DMS53 treated with DMSO at 0.1 percent for 48 hours (cell line): ENCODE measurements around the gene MCL1.

Experiments
- DNase-seq: peaks from one replicate; lab custom pipeline; 2025; ENCODE audit not compliant: unreplicated experiment; lab: John Stamatoyannopoulos, UW

MCL1 gene

GRCh38 chr1:150544204-150544603, 35.2 kb downstream of the MCL1 start:
- no peak for DNase-seq

- no peak for DNase-seq
These were observed 35.8 kb downstream of the MCL1 start for GRCh38 chr1:150543500-150544143.

GRCh38 chr1:150537732-150538684, 41.4 kb downstream of the MCL1 start:
- DNase-seq: no peak

GRCh38 chr1:150536836-150537731, 42.3 kb downstream of the MCL1 start:
- DNase-seq: no peak

GRCh38 chr1:150535511-150536287, 43.7 kb downstream of the MCL1 start:
- DNase-seq: no peak

DNA sequence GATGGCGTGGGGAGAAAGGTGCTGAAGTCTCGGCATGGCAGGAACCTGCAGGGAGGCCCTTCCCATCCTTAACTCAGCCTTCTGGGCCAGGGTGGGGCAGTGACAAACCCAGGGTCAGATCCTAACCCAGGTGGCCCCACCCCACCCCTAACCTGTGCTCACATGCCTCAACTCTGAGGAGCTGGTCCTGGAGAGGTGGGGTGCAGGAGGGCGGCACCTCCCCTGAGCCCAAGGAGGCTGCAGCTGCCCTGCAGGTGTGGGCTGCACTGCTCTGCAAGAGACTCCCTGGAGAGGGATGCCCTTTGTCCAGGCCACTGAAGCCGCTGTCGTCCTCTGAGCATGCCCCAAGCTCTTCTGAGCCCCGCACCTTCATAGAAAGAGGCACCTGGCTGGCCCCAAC, 45.4 kb downstream of the MCL1 start:
- no peak for DNase-seq

DNA sequence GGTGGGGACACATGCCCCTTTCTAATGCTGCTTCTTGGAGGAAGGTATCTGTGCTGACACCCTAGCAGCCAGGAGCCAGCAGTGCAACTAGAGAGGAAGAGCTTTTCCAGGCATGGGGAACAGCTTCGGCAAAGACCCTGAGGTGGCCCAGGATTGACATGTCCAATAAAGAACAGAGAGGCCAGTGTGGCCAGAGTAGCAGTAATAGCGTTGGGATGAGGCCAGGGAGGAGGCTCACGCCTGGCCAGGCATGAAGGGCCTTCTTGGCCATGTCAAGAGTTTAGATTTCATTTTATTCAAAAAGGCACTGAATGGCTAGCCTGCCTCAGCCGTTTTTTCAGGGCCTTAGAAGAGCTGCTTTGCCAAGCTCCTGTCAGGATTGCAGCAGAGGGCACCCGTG, 46.5 kb downstream of the MCL1 start:
- no peak for DNase-seq

- DNase-seq: no peak
These were observed 48.8 kb downstream of the MCL1 start for GRCh38 chr1:150530491-150531159.

- DNase-seq: no peak
These were observed 50.4 kb downstream of the MCL1 start for GRCh38 chr1:150529017-150529416.

DNA sequence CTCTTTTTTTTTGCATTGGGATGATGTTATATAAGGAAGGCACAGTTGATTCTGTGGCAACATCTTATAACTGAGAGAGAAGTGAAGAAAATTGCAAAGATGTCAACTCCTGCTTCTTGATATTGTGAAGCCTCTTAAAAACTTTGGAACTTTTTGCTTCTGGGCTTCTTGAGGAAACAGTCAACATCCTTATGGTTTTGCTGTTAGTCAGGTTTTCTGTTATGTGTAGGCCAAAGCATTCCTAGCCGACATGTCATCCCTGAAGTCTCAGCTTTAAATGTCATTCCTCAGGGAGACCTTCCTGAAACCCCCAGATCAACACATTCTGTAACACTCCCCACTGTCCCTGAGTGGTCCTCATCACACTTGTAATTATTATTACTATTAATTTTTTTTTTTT, 51.2 kb downstream of the MCL1 start:
- no peak for DNase-seq

GRCh38 chr1:150525348-150525747, 54.1 kb downstream of the MCL1 start:
- DNase-seq: no peak
